Endothelial cell of umbilical vein (primary cell): ENCODE results near the gene MACF1. TPM values are rescaled to one million over a fixed set of nuclear protein-coding genes. Genes with fewer than 3 reads are reported as not detected.

Experiments
- BruUV-seq: library from RNA; stranded (reverse); fragments of 400-500 nt; replicated peaks from 2 replicates; lab custom pipeline; 2021; lab: Mats Ljungman, UMichigan
- CTCF ChIA-PET: fragments of 300-600, 350-600 bp; sonication (Branson Sonifier 250); formaldehyde crosslinking; loops from one replicate; lab custom pipeline; 2021; ENCODE audit warnings: antibody characterized with exemption, inconsistent platforms; lab: Charles Lee
- POLR2A ChIA-PET: fragments of 300-600, 350-600 bp; sonication (Branson Sonifier 250); formaldehyde crosslinking; loops from one replicate; lab custom pipeline; 2021; ENCODE audit warnings: antibody characterized with exemption, inconsistent platforms; lab: Charles Lee
- DNase-seq: peaks from one replicate; pipeline ENCODE4 v3.0.0-alpha.2; 2011; ENCODE audit warnings: low read depth, low spot score
- FAIRE-seq: peaks from 2 replicates; lab custom pipeline; 2011; peaks lifted over from hg19 to GRCh38; lab: Jason Lieb, UNC
- H2AFZ ChIP-seq: 2 replicates; pipeline ENCODE4 v1.6.0; 2012; ENCODE audit warnings: low read depth, low read length, control low read depth, inconsistent platforms
- H3K27ac ChIP-seq: 2 replicates; pipeline ENCODE4 v1.5.1; 2011; ENCODE audit warnings: low read depth, mild to moderate bottlenecking, control low read depth, low read length, moderate library complexity; ENCODE audit not compliant: insufficient read depth
- H3K27me3 ChIP-seq, 2 experiments: 2 replicates each; pipeline versions ENCODE4 v1.6.0 to v1.6.1; 2011; ENCODE audit warnings: low read length in 2 of 2, mixed read lengths in 1 of 2; ENCODE audit not compliant: control insufficient read depth in 2 of 2, insufficient read depth in 2 of 2
- H3K36me3 ChIP-seq, 2 experiments: 2 replicates in 1 of 2; 3 replicates in 1 of 2; pipeline ENCODE4 v1.5.1; 2011; ENCODE audit warnings: low read length in 2 of 2, mild to moderate bottlenecking in 1 of 2, moderate library complexity in 1 of 2; ENCODE audit not compliant: control insufficient read depth in 2 of 2, insufficient read depth in 2 of 2; ENCODE audit errors: extremely low read depth in 1 of 2
- H3K4me1 ChIP-seq: 3 replicates; pipeline ENCODE4 v1.5.1; 2011; ENCODE audit warnings: mild to moderate bottlenecking, low read length; ENCODE audit not compliant: control insufficient read depth, insufficient read depth; ENCODE audit errors: extremely low read depth
- H3K4me2 ChIP-seq: 2 replicates; pipeline ENCODE4 v1.6.1; 2011; ENCODE audit warnings: low read length, control low read depth, mixed read lengths; ENCODE audit not compliant: insufficient read depth
- H3K4me3 ChIP-seq, 3 experiments: fragments of 200-600 bp in 1 of 3; sonication (generic), shearing (Covaris generic) in 1 of 3; replicated peaks in 1 of 3; 2 replicates each; pipeline ENCODE4 v1.5.1; 2011 to 2016; ENCODE audit warnings: control low read depth in 3 of 3, low read length in 3 of 3, mild to moderate bottlenecking in 2 of 3, inconsistent platforms in 1 of 3, low read depth in 1 of 3, moderate library complexity in 1 of 3; ENCODE audit not compliant: insufficient read depth in 1 of 3
- H3K79me2 ChIP-seq: 2 replicates; pipeline ENCODE4 v1.6.0; 2012; ENCODE audit warnings: low read length, inconsistent platforms; ENCODE audit not compliant: control insufficient read depth, insufficient read depth
- H3K9ac ChIP-seq: replicated peaks from 2 replicates; pipeline ENCODE3; 2011; ENCODE audit warnings: low read length, control low read depth; ENCODE audit not compliant: insufficient read depth; ENCODE audit errors: extremely low read depth
- H3K9me1 ChIP-seq: replicated peaks from 3 replicates; pipeline ENCODE4 v1.6.0; 2011; ENCODE audit warnings: mild to moderate bottlenecking, low read length; ENCODE audit not compliant: control insufficient read depth, insufficient read depth; ENCODE audit errors: extremely low read depth
- H3K9me3 ChIP-seq: replicated peaks from 2 replicates; pipeline ENCODE4 v1.5.1; 2012; ENCODE audit warnings: low read length, inconsistent platforms; ENCODE audit not compliant: control insufficient read depth, insufficient read depth
- H4K20me1 ChIP-seq: replicated peaks from 2 replicates; pipeline ENCODE3; 2011; ENCODE audit warnings: mild to moderate bottlenecking, low read length; ENCODE audit not compliant: control insufficient read depth, insufficient read depth; ENCODE audit errors: extremely low read depth
- CTCF ChIP-seq, 2 donors: IDR thresholded peaks; 1 replicate in 1 of 2; 2 replicates in 1 of 2; pipeline ENCODE4 v1.5.1; 2011; ENCODE audit warnings: low read length in 2 of 2, mild to moderate bottlenecking in 2 of 2, moderate library complexity in 2 of 2, control low read depth in 1 of 2, inconsistent platforms in 1 of 2, low read depth in 1 of 2; ENCODE audit not compliant: insufficient read depth in 1 of 2; ENCODE audit errors: extremely low read depth in 1 of 2
- EZH2 ChIP-seq: IDR thresholded peaks from 2 replicates; pipeline ENCODE4 v1.6.1; 2012; ENCODE audit warnings: borderline replicate concordance, low read depth, mild to moderate bottlenecking, moderate library complexity, low read length, inconsistent platforms; ENCODE audit not compliant: severe bottlenecking
- FOS ChIP-seq: IDR thresholded peaks from 2 replicates; pipeline ENCODE4 v1.6.1; 2011; ENCODE audit warnings: mild to moderate bottlenecking, low read length, moderate library complexity, borderline replicate concordance; ENCODE audit not compliant: insufficient read depth
- GATA2 ChIP-seq: IDR thresholded peaks from 2 replicates; pipeline ENCODE4 v1.7.0; 2011; ENCODE audit warnings: low read depth, mild to moderate bottlenecking, moderate library complexity, mixed read lengths, low read length; ENCODE audit not compliant: insufficient read length, insufficient read depth
- JUN ChIP-seq: IDR thresholded peaks from 2 replicates; pipeline ENCODE4 v1.6.1; 2011; ENCODE audit warnings: borderline replicate concordance, low read depth; ENCODE audit not compliant: insufficient read length, insufficient read depth
- MAX ChIP-seq: IDR thresholded peaks from 2 replicates; pipeline ENCODE4 v1.6.1; 2011; ENCODE audit not compliant: insufficient read depth, insufficient read length
- MYC ChIP-seq: IDR thresholded peaks from one replicate; pipeline ENCODE4 v1.6.1; 2011; ENCODE audit warnings: mild to moderate bottlenecking, low read depth, low read length
- POLR2A ChIP-seq: IDR thresholded peaks from 2 replicates; pipeline ENCODE4 v1.6.1; 2012; ENCODE audit warnings: low read depth, mild to moderate bottlenecking, control low read depth, low read length
- POLR2AphosphoS5 ChIP-seq: IDR thresholded peaks from 2 replicates; pipeline ENCODE4 v1.6.1; 2012; ENCODE audit warnings: low read depth, mild to moderate bottlenecking, control low read depth, low read length, moderate library complexity; ENCODE audit not compliant: insufficient read depth
- dilution Hi-C: fragments of 300-500 bp; cut with MboI; formaldehyde crosslinking; loops from one replicate; pipeline ENCODE4 v1.15.0; 2019; ENCODE audit warnings: low sequenced_read_pairs; ENCODE audit not compliant: extremely low pct_ligation_motif_present
- intact Hi-C: fragments of 100-400 bp; cut with micrococcal nuclease; formaldehyde crosslinking; loops from one replicate; pipeline ENCODE4 v1.10.0; 2022
- polyA plus RNA-seq, 4 experiments: library from polyadenylated mRNA; depleted of rRNA in 3 of 4; stranded (reverse) in 3 of 4; unstranded in 1 of 4; fragments of >200 nt; gene quantifications; 2 replicates each; pipeline versions ENCODE4 v1.2.1 to v1.2.3, GENCODE V29; 2011 to 2012; ENCODE audit warnings: missing spikeins in 1 of 4
- total RNA-seq: library from RNA; stranded (reverse); gene quantifications from 2 replicates; pipeline ENCODE4 v1.2.3, GENCODE V29; 2021

MACF1 gene
- total and polyA plus RNA-seq, 2 donors (not counting 3 experiments of a cell fraction or from before 2014, with no cell fraction given): 122 to 587 TPM

GRCh38 chr1:39524171-39524570 lies 319.7 kb downstream of the MACF1 start:
- intact Hi-C loops: no loop called here
- ChIA-PET POLR2A (no interaction called here), CTCF (interaction anchor here (0.9 to 1.0 kb wide), 2 partner anchors 15 to 16 kb away, joined by 3 to 4 read pairs; no protein-coding TSS in a partner anchor)
- no peak overlapping the region for H3K4me3 ChIP-seq
- no peaks in the 10 kb centered on the region for H3K4me1 ChIP-seq
- no peaks in the 10 kb centered on the region for H3K27me3 ChIP-seq
- H3K36me3 ChIP-seq: no peaks in the 10 kb centered on the region
- no peak for DNase-seq
- no peak overlapping the region for H3K27ac ChIP-seq
- no peaks in the 10 kb centered on the region for H3K79me2 ChIP-seq
- BruUV-seq: no TSS peak
- FAIRE-seq: no peak
- no peak overlapping the region for H3K4me2 ChIP-seq
- H3K9me1 ChIP-seq: no peaks in the 10 kb centered on the region
- no peak overlapping the region for H3K9ac ChIP-seq
- TF ChIP-seq MYC (no peak), CTCF (IDR thresholded peaks at IDR 0.05; ENCODE audit: extremely low read depth in 1 of 2, insufficient read depth in 1 of 2, low read depth in 1 of 2, low read length in 2 of 2) (no peak), JUN (no peak), MAX (no peak), FOS (no peak), GATA2 (no peak), POLR2AphosphoS5 (no peak), EZH2 (no peak), POLR2A (no peak)
- no peak overlapping the region for H2AFZ ChIP-seq
- no peaks in the 10 kb centered on the region for H3K9me3 ChIP-seq
- dilution Hi-C loops: no loop called here
- H4K20me1 ChIP-seq: no peaks in the 10 kb centered on the region
